22Rv1 (cell line): Measurements from ENCODE around the gene SLC4A7.

ENCODE experiments used
- CTCF ChIP-seq: fragments of 450-650 bp; IDR thresholded peaks from 2 replicates; pipeline ENCODE4 v1.5.1; 2017; ENCODE audit warnings: mild to moderate bottlenecking
- ZFX ChIP-seq: fragments of 450-650 bp; IDR thresholded peaks from 2 replicates; pipeline ENCODE4 v1.6.1; 2017; ENCODE audit warnings: antibody characterized with exemption, borderline replicate concordance

- no peak for TF ChIP-seq CTCF
- no peak for TF ChIP-seq ZFX
Measured at GRCh38 chr3:27426926-27427325, 57.3 kb downstream of the SLC4A7 start.
